Measurements from ENCODE around the gene INS.

DNA sequence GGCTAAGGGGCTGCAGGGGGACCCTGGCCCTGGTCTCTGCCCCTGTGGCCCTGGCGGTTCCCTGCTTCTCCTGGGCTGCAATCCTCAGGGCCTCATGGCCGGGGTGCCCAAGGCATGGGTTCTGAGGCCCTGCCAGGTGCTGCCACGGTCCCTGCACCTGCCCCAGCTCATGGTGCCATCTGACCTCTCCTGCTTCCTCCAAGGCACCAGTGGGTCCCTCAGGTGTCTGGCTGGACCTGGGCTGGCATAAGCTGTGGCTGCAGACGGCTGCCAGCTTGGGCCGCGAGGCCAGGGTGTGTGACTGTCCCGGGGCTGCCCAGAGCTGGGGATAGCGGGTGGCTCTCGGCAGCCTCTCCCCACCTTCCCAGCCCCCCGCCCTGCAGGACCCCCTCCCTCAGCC lies 2.0 kb downstream of the INS start:
- TF ChIP-seq CTCF (IDR thresholded peaks at IDR 0.05) (no peak), POLR2AphosphoS5 (IDR thresholded peaks at IDR 0.05) (no peak)
